ENCODE data around the gene RMND5B.
"Not testable (repeated sequence)": the region's sequence is repeated elsewhere in the genome, so short reads cannot be mapped to it uniquely, and the experiment has no call there.

The RMND5B gene

GRCh38 chr5:178177569-178177968, 46.8 kb downstream of the RMND5B start:
- DNase-seq, result no peak

DNA sequence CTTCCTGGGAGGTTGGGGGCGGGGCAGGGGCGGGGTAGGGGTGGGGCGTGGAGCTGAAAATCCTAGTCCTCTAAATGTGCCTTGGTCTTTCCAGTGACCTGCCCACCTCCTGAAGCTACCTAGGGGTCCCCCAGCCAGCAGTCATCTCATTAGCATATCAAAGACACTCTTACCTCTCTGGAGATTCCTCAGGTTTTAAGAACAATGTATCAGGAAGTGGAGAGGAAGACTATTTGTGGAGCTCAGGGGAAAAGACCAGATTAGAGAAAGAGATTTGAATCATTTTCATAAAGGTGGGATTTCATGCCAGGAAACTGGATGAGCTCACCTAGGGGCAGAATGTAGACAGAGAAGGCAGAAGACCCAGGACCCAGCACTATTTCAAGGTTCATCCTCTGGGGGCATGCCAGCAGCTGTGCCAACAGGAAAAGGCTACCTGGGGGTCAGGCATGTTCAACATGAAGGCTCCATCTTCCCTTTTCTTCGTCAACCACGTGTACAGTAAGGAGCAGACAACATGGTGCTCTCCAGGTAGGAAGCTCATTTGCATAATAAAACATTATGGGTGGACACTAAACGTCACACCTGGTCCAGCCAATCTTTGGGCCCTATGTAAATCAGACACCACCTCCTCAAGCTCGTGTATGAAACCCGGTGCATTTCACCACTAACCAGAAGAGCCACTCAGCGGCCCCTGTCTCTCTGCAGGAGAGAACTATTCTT, 49.5 kb downstream of the RMND5B start:
- no peak for DNase-seq

DNA sequence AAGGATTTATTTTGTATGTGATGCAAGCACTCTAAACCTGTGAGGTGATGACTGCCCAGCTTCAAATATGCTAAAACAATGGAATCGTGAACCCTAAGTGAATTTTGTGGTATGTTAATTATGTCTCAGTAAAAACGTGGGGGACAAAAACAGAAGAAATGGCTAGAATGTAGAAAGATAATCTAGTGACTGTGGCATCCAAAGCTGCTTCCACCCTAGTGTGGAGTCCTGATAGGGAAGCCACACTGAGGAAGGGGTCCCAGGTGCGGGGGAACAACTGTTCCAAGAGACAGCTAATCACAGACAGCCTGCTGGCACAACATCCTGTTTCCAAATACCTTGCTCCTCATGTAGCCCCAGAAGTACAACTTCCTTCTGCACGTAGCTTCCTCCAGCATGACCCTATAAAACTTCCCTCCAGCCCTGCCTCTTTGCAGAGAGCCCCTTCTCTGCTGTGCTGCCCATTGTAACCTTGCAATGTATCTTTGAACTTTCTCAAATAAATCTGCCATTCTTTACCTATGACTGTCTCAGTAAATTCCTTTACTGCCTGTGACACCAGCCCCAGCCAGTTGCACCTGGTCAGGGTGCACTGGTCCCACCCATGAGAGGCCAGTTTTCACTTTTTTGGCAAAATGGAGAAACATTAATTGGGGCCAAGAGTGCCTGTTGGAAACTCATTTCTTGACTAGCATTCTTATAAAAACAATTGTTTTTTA, 51.5 kb downstream of the RMND5B start:
- no peak for DNase-seq

DNA sequence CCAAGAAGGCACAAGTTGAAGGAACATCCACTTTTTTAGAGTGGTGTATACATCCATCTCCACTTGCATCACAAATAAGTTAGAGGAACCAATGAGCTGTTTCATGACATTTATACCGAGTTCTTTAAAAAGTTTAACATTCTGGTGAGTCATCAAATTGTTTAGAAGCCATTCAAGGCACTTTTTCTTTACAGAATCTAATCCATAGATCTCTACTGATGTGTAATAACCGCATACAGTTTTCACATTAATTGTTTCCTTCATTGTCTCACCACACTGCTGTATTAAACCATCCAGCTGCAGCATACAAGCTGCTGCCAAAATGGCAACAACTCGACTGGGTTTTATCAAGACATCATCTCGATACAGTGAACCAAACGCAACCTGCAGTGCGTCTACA, 55.6 kb downstream of the RMND5B start:
- DNase-seq, result no peak

GRCh38 chr5:178187014-178187413, 56.2 kb downstream of the RMND5B start, which contains the start of gene GMCL2:
Gene GMCL2, minus strand, starts transcription at chr5:178187371. Its CDS starts 72 bp downstream, at chr5:178187299.
- DNase-seq, result no peak

- no peak for DNase-seq
Measured at GRCh38 chr5:178189433-178189832, 58.6 kb downstream of the RMND5B start.

DNA sequence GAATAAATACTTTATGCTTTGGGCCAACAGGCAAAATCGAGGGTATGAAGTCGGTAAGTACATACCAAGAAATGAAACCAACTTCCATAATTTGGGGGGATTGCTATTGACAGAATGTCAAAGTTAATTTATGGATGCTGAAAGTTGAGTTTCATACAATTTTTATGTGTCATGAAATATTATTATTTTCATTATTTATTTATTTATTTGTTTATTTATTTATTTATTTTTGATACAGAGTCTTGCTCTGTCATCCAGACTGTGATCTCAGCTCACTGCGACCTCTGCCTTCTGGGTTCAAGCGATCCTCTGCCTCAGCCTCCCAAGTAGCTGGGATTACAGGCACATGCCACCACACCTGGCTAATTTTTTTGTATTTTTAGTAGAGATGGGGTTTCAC, 60.8 kb downstream of the RMND5B start:
- DNase-seq, result no peak

DNA sequence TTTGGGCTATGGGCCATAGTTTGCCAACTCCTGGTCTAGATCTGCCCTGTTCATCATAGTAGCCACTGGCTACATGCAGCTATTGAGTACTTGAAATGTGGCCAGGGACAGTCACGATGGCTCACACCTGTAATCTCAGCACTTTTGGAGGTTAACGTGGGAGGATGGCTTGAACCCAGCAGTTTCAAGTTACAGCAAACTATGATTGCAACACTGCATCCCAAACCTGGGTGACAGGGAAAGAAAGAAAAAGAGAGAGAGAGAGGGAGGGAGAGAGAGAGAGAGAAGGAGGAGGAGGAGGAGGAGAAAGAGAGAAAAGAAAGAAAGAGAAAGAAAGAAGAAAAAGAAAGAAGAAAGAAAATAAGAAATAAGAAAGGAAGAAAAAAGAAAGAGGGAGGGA, 61.4 kb downstream of the RMND5B start:
- no peak for DNase-seq

DNA sequence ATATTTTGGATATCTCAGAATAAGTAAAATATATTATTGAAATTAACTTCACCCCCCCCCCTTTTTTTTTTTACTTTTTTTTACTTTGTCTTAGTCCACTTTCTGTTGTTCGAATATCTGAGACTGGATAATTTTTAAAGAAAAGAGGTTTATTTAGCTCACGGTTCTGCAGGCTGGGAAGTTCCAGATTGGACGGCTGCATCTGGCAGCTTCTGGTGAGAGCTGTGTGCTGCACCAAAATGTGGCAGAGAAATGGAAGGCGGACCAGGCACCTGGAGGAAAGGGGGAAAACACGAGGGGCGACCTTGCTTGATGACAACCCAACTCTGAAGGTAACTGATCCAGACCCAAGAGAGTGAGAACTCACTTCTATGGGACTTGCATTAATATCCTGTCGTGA, 62.0 kb downstream of the RMND5B start:
- no peak for DNase-seq

- DNase-seq, result no peak
Measured at GRCh38 chr5:178193251-178193809, 62.5 kb downstream of the RMND5B start.

GRCh38 chr5:178194026-178194425, 63.2 kb downstream of the RMND5B start:
- DNase-seq, result no peak

DNA sequence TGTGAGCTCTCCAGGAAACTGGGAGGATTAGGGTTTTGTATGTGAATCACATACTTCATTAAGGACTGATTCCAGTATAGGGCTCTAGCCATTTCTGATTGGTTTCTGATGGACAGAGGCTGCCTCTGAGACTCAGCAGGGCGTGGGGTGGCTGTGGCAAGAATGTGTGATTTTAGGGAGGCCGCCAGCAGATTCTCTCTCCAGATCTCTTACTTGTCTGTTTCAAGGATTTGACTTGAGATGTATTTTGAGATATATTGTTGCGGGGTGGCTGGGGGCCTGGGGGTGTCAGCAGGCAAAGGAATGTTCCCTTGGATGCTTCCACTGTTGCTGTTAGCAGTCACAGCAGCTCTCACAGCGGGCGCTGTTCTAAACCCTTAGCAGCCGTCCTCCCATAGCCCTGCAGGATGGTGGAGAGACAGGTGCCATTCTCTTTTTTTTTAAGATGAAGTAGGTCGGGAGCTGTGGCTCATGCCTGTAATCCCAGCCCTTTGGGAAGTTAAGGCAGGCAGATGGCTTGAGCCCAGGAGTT, 65.5 kb downstream of the RMND5B start:
- no peak for DNase-seq

- DNase-seq, result no peak
Measured at GRCh38 chr5:178196986-178197385, 66.2 kb downstream of the RMND5B start.

DNA sequence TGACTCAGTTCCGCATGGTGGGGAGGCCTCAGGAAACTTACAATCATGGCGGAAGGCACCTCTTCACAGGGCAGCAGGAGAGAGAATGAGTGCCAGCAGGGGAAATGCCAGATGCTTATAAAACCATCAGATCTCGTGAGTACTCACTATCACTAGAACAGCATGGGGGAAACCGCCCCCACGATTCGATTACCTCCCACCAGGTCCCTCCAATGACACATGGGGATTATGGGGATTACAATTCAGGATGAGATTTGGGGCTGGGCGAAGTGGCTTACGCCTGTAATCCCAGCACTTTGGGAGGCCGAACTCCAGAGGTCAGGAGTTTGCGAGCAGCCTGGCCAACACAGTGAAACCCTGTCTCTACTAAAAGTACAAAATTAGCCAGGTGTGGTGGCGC, 67.3 kb downstream of the RMND5B start:
- not testable (repeated sequence) for DNase-seq

GRCh38 chr5:178198706-178199105, 67.9 kb downstream of the RMND5B start:
- no peak for DNase-seq

DNA sequence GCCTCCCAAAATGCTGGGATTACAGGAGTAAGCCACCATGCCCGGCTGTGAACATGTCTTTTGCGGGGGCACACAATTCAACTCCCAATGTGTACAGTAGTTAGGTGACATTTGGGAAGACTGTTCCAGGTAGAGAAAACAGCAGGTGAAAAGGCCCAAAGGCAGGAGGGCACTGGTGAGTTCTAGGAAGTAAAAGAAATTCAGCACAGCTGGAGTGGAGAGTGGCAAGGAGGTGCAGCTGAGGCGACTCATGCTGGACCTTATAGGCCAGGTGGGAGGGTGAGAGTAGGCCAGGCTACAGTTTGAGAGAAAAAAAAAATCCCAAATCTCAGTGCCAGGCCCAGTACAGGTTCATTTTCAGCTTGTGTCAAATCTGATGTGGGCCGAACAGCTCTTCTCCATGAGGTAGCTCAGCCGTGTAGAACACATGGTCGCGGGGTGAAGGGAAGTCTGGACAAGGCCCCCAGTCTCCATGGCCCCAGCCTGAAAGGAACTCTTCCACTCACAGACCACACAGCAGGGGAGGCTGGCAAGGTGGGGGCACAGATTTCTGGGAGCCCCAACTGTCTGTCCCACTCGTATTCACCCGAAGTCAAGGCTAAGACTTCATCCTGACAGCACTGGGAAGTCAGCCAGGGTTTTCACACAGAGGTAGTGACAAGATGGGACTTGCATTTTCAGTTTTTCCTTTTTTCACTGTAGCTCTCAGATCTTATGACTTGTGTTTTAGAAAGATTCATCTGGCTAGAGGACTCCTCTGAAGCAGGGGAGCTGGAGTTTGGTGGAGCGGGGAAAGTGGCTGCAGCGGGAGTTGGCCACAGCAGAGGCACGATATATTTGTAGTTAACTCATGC, 69.0 kb downstream of the RMND5B start:
- DNase-seq, result no peak

Data from SHP77 (cell line).